RWPE1 (cell line): ENCODE data around the gene HID1.

Experiments used
- CTCF ChIA-PET: fragments of 350-600 bp; sonication (Branson Sonifier 250); formaldehyde crosslinking; extraction: SDS; loops from one replicate; lab custom pipeline; 2021; lab: Yijun Ruan, JAX
- POLR2A ChIA-PET: fragments of 400-600 bp; formaldehyde crosslinking; extraction: SDS; loops from one replicate; lab custom pipeline; 2020; ENCODE audit warnings: antibody characterized with exemption; ENCODE audit not compliant: low non-redundant PET; lab: Yijun Ruan, JAX
- DNase-seq: peaks from one replicate; pipeline ENCODE4 v3.0.0; 2012; ENCODE audit warnings: low spot score
- H3K27ac ChIP-seq: fragments of 450-650 bp; 2 replicates; pipeline ENCODE4 v1.5.1; 2017
- TF ChIP-seq, protein P1 (sequence below): fragments of 450-650 bp; conservative IDR thresholded peaks from 2 replicates; pipeline ENCODE4 v1.5.1; 2017; ENCODE audit warnings: low read depth, mild to moderate bottlenecking

The HID1 gene

DNA sequence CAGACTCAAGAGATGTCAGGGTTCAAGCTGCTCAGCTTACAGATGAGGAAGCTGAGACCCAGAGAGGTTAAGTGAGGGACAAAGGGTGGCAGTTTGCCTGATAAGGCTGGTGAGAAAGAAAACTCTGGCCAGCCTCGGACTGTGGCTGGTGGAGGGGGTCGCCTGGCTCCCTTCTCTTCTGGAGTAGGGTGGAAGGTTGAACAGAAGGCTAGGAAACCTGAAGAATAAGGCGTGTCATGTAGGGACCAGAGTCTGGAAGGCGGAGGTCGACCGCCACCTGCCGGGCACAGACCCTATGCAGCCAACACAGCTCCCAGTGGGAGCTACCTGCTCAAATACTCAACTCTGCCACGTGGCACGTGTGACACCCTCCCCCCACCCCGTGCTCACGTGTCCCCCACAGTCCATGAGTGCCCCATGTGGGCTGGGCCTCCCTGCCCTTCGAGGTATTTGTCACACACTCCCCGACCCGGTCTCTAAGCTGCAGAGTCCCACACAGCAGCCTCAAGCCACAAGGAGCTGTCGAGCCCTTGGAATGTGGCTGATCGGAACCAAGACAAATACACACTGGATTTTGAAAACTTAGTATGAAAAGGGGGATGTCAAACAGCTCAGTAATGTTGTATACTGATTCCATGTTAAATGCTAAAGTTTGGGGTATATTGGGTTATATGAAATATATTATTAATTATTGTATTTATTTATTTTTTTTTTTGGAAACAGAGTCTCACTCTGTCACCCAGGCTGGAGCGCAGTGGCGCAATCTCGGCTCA, 11.8 kb downstream of the HID1 start:
- TF ChIP-seq, protein P1, sequence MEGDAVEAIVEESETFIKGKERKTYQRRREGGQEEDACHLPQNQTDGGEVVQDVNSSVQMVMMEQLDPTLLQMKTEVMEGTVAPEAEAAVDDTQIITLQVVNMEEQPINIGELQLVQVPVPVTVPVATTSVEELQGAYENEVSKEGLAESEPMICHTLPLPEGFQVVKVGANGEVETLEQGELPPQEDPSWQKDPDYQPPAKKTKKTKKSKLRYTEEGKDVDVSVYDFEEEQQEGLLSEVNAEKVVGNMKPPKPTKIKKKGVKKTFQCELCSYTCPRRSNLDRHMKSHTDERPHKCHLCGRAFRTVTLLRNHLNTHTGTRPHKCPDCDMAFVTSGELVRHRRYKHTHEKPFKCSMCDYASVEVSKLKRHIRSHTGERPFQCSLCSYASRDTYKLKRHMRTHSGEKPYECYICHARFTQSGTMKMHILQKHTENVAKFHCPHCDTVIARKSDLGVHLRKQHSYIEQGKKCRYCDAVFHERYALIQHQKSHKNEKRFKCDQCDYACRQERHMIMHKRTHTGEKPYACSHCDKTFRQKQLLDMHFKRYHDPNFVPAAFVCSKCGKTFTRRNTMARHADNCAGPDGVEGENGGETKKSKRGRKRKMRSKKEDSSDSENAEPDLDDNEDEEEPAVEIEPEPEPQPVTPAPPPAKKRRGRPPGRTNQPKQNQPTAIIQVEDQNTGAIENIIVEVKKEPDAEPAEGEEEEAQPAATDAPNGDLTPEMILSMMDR: no peak
- ChIA-PET CTCF (interaction anchor here (0.6 to 3.0 kb wide), 16 partner anchors 10 to 371 kb away, joined by 3 to 35 read pairs (median 6); partner anchors contain the start of genes HID1, MRPL58, OTOP2 and USH1G), POLR2A (no interaction called here)
- DNase-seq: no peak
- peak overlapping the region; percentile 9; the same call in 1 of the 2 replicates for H3K27ac ChIP-seq

DNA sequence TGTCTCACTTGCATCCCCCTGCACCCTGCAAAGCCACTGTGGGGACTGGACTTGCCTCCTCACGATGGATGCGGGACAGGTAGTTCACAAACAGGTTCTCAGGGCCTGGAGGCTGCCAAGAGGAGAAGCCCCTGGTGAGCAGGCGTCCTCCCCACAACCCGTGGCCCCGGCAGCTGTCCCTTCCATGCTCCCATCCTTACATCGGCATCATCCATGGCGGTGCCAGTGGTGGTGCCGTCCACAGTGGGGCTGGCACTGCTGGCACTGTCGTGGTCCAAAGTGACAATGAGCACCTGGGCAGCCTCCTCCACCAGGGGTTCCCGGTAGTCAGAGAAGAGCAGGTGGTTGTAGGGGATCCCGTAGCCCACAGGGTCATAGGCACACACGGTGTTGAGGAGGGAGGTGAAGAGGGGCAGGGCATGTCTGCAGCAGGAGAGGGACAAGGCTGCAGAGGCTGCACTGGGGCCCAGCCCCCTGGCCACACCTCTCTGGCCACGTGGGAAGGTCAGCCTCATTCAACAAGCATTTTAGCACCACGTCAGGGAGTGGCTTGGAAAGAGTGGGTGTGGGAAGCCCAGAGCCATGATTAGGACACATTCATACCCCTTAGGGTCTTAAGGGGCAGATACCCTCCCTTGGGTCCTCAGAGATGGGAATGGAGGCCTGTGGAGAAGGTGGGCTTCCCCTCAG, 12.6 kb downstream of the HID1 start:
- ChIA-PET POLR2A (no interaction called here), CTCF (interaction anchor here (0.6 to 4.0 kb wide), 6 partner anchors 12 to 52 kb away, joined by 3 to 113 read pairs (median 25); partner anchors contain the start of genes HID1, MRPL58, OTOP2 and USH1G)
- peak overlapping the region; percentile 9; the same call in 1 of the 2 replicates for H3K27ac ChIP-seq
- TF ChIP-seq, protein P1: no peak
- DNase-seq: peak; percentile 46

DNA sequence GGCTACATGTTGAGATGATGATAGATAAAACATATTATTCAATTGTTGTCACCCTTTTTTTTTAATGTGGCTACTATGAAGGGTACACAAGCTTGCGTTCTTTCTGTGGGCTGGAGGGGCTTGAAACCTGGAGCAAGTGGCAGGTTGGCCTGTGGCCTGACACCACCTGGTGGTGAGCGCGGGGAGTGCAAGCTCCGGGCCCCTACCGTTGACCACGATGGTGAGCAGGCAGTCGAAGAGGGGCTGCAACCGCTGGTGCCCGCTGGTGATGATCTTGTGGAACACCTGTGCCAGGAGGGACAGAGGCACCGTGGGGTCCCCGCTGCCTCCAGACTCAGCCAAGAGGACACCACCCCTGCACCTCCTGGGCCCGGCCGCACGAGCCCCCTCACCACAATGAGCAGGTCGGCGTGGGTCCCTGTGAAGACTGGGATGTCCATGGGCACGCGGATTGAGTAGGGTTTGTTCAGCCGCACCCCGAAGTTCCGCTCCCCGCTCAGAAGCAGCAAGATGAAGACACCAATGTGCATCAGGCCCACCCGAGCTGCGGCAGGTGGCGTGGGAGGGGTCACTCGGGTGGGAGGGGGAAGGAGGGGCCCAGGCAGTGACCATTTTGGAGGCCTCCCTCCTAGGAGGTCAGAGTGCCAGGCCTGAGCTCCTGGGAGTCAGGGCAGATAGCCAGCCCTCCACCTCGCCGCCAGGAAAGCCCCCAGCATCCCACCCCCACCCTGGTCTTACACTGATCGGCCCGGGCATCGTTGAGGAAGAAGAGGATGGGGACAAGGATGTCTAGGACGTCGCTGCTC, 14.4 kb downstream of the HID1 start:
- CTCF ChIA-PET: interaction anchor here (0.5 to 4.0 kb wide), 26 partner anchors 8 to 1021 kb away, joined by 3 to 113 read pairs (median 4); partner anchors contain the start of genes ACOX1, MRPL58, OTOP2 and TEN1
- peak; percentile 78 for DNase-seq
- POLR2A ChIA-PET: no interaction called here
- no peak overlapping the region for H3K27ac ChIP-seq
- TF ChIP-seq, protein P1: peak; percentile 97

DNA sequence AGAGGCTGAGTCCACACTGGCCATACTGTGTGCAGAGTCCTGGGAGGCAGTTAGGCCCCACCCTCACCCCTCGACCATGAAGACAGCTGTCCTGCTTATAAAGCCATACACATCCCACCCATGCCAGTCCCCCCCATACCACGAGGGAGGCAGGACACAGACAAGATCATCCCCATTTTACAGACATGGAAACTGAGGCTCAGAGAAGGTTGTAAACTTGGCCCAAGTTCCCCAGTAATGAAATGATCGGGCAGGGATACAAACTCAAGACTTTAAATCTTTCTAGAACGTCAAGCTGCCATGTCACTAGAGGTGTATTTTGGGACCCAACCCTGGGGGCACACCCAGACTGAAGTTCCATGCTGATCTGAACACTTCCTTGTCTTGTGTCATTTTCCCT, 16.5 kb downstream of the HID1 start:
- POLR2A ChIA-PET: no interaction called here
- TF ChIP-seq, protein P1: no peak
- no peak overlapping the region for H3K27ac ChIP-seq
- no peak for DNase-seq
- CTCF ChIA-PET: interaction anchor here (0.9 to 4.0 kb wide), 3 partner anchors 13 to 112 kb away, joined by 3 to 113 read pairs (median 10); partner anchors contain the start of genes OTOP2 and USH1G

DNA sequence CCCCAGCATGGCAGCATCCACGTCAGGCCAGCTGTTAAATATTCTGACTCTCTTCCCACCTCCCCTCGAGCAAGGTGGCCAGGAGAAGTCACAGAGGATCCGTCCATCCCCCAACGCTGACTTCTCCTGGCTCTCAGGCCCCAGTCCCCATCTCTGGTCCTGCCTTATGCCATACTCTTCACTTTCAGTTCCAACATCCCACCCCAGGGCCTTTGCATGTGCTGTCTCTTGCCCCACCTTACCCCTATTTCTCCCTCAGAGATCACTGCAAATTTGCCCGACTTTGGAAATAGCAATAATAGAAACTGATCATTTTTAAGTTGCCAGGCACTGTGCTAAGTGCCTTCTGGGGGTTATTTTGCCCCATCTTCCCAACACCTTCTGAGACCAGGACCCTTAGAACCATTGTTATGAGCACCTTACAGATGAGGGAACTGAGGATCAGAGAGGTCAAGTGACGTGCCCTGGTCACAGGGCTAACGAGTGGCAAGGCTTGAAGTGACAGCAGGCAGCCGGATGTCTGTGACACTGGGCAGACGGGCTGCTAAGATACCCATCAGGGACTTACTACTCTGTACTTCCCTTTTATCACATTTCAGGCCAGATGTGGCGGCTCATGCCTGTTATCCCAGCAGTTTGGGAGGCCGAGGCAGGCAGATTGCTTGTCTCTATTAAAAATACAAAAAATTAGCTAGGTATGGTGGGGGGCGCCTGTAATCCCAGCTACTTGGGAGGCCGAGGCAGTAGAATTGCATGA, 17.7 kb downstream of the HID1 start:
- ChIA-PET POLR2A (no interaction called here), CTCF (interaction anchor here (0.7 to 1.1 kb wide), 3 partner anchors 29 to 37 kb away, joined by 3 to 6 read pairs (median 6); partner anchors contain the start of gene OTOP2)
- no peak for DNase-seq
- TF ChIP-seq, protein P1: no peak
- H3K27ac ChIP-seq: no peak overlapping the region
